ENCODE data around the gene ALKAL2. TPM values are rescaled to one million over a fixed set of nuclear protein-coding genes. Genes with fewer than 3 reads are reported as not detected.

Gene ALKAL2
- total and polyA plus RNA-seq, 4 donors = 5.1 to 21.2 (median 10.0) TPM

DNA sequence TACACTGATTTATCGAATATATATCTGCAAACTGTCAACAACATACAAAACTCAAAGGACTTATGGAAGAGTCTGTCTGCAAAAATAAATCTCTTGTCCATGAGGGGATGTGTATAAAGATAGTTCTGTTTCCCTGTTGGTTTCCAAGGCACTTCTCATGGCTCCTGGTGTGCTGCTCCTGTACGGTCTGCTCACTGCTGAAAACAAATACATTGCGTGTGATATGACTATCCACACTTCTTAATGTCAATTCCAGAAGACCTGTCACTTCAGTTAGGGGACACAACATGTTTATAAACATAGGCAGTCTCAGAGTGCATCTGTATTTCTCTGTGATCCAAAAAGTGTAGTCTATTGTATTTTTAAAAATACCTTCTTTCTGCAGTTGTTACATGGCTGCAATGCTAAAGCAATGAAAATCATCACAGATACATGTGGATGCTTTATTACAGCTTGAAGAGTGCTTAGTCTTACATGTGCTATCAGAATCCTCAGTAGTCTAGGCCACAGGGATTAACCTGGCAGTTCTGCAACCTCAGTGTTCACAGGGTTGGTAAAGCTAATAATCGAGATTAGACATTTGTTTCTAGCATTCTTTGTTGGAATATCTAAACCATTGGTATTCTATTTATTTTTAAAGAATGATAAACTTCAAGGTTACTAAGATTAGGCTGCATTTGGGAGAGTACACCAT lies 7.8 kb downstream of the ALKAL2 start:
- H3K27me3 ChIP-seq (ENCODE audit: control insufficient read depth in 1 of 2, insufficient read depth in 2 of 2, low read length in 1 of 2) = no peaks in the 10 kb centered on the region
- ATAC-seq (ENCODE audit: low FRiP score) (no peak), DNase-seq (no peak)
- WGBS, 2 donors = 57 to 67% methylated on average over 4 of the region's 4 CpGs
- H3K9me3 ChIP-seq (ENCODE audit: control insufficient read depth, low read length) = no peaks in the 10 kb centered on the region
- H3K36me3 ChIP-seq (ENCODE audit: control insufficient read depth in 1 of 2, insufficient read depth in 2 of 2, low read length in 1 of 2) = peaks cover 0 to 13% of the 10 kb centered on the region in 2 donors
- no peak overlapping the region for H3K4me3 ChIP-seq (ENCODE audit: low read length in 2 of 2)
- H3K4me1 ChIP-seq (ENCODE audit: control insufficient read depth in 1 of 2, insufficient read depth in 2 of 2, low read length in 2 of 2) = no peaks in the 10 kb centered on the region
- intact Hi-C loops (cut with DNase I) = no loop called here
- H3K27ac ChIP-seq (ENCODE audit: low read depth in 1 of 2, low read length in 2 of 2) = no peak overlapping the region

GRCh38 chr2:279366-279765 lies 8.5 kb downstream of the ALKAL2 start:
- intact Hi-C loops (cut with DNase I) = no loop called here
- no peaks in the 10 kb centered on the region for H3K4me1 ChIP-seq (ENCODE audit: control insufficient read depth in 1 of 2, insufficient read depth in 2 of 2, low read length in 2 of 2)
- H3K4me3 ChIP-seq (ENCODE audit: low read length in 2 of 2) = no peak overlapping the region
- H3K36me3 ChIP-seq (ENCODE audit: control insufficient read depth in 1 of 2, insufficient read depth in 2 of 2, low read length in 1 of 2) = peaks cover 0 to 13% of the 10 kb centered on the region in 2 donors
- ATAC-seq (ENCODE audit: low FRiP score) = no peak
- DNase-seq = no peak
- 80 to 83% methylated on average over 4 of the region's 4 CpGs for WGBS, 2 donors
- no peaks in the 10 kb centered on the region for H3K9me3 ChIP-seq (ENCODE audit: control insufficient read depth, low read length)
- no peak overlapping the region for H3K27ac ChIP-seq (ENCODE audit: low read depth in 1 of 2, low read length in 2 of 2)
- no peaks in the 10 kb centered on the region for H3K27me3 ChIP-seq (ENCODE audit: control insufficient read depth in 1 of 2, insufficient read depth in 2 of 2, low read length in 1 of 2)

DNA sequence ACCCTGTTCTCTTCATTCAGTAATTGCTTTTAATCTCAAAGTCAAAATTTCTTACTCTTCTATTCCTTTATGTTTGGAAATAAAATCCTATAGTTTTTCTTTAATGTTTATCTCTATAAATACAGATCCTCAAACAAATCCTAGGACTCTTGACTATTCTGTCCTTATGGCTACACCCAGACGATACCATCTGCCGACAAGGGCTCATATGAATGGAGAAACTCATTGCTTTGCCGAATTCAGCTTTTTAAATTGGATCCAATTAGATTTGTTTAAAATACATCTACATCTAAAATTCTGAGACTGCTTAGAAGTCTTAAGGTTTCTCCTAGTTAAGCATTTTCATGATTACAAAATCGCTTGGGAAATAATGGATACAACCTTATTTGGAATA lies 9.0 kb downstream of the ALKAL2 start:
- DNase-seq (no peak), ATAC-seq (ENCODE audit: low FRiP score) (no peak)
- Histone ChIP-seq H3K27ac (ENCODE audit: low read depth in 1 of 2, low read length in 2 of 2) (no peak overlapping the region), H3K4me1 (ENCODE audit: control insufficient read depth in 1 of 2, insufficient read depth in 2 of 2, low read length in 2 of 2) (no peaks in the 10 kb centered on the region), H3K36me3 (ENCODE audit: control insufficient read depth in 1 of 2, insufficient read depth in 2 of 2, low read length in 1 of 2) (peaks cover 0 to 13% of the 10 kb centered on the region in 2 donors), H3K4me3 (ENCODE audit: low read length in 2 of 2) (no peak overlapping the region), H3K27me3 (ENCODE audit: control insufficient read depth in 1 of 2, insufficient read depth in 2 of 2, low read length in 1 of 2) (no peaks in the 10 kb centered on the region), H3K9me3 (ENCODE audit: control insufficient read depth, low read length) (no peaks in the 10 kb centered on the region)
- intact Hi-C loops (cut with DNase I) = no loop called here
- 77 to 88% methylated on average over 4 of the region's 4 CpGs for WGBS, 2 donors

- no peaks in the 10 kb centered on the region for H3K27me3 ChIP-seq (ENCODE audit: control insufficient read depth in 1 of 2, insufficient read depth in 2 of 2, low read length in 1 of 2)
- ATAC-seq (ENCODE audit: low FRiP score) = no peak
- DNase-seq = no peak
Observed at GRCh38 chr2:278312-278926, 9.5 kb downstream of the ALKAL2 start.

GRCh38 chr2:275466-275865 lies 12.4 kb downstream of the ALKAL2 start:
- ATAC-seq (ENCODE audit: low FRiP score) (no peak), DNase-seq (no peak)
- Histone ChIP-seq H3K27ac (ENCODE audit: low read depth in 1 of 2, low read length in 2 of 2) (no peak overlapping the region), H3K9me3 (ENCODE audit: control insufficient read depth, low read length) (no peaks in the 10 kb centered on the region), H3K4me3 (ENCODE audit: low read length in 2 of 2) (no peak overlapping the region), H3K27me3 (ENCODE audit: control insufficient read depth in 1 of 2, insufficient read depth in 2 of 2, low read length in 1 of 2) (no peaks in the 10 kb centered on the region), H3K4me1 (ENCODE audit: control insufficient read depth in 1 of 2, insufficient read depth in 2 of 2, low read length in 2 of 2) (no peaks in the 10 kb centered on the region), H3K36me3 (ENCODE audit: control insufficient read depth in 1 of 2, insufficient read depth in 2 of 2, low read length in 1 of 2) (peaks cover 3 to 8% of the 10 kb centered on the region in 2 donors)
- WGBS, 2 donors = 78 to 81% methylated on average over 6 of the region's 6 CpGs
- intact Hi-C loops (cut with DNase I) = no loop called here

More at GRCh38 chr2:278312-278926, 9.5 kb downstream of the ALKAL2 start:
- 63 to 75% methylated on average over 2 of the region's 2 CpGs for WGBS, 2 donors
- intact Hi-C loops (cut with DNase I) = no loop called here
- Histone ChIP-seq H3K4me1 (ENCODE audit: control insufficient read depth in 1 of 2, insufficient read depth in 2 of 2, low read length in 2 of 2) (no peaks in the 10 kb centered on the region), H3K4me3 (ENCODE audit: low read length in 2 of 2) (no peak overlapping the region), H3K9me3 (ENCODE audit: control insufficient read depth, low read length) (no peaks in the 10 kb centered on the region), H3K27ac (ENCODE audit: low read depth in 1 of 2, low read length in 2 of 2) (peak overlapping the region in 1 of 2 donors; percentile 1), H3K36me3 (ENCODE audit: control insufficient read depth in 1 of 2, insufficient read depth in 2 of 2, low read length in 1 of 2) (peaks cover 0 to 13% of the 10 kb centered on the region in 2 donors)

GRCh38 chr2:274503-274902 lies 13.4 kb downstream of the ALKAL2 start:
- intact Hi-C loops (cut with DNase I) = no loop called here
- no peak for ATAC-seq (ENCODE audit: low FRiP score)
- H3K36me3 ChIP-seq (ENCODE audit: control insufficient read depth in 1 of 2, insufficient read depth in 2 of 2, low read length in 1 of 2) = peaks cover 3 to 6% of the 10 kb centered on the region in 2 donors

GRCh38 chr2:273333-273732 lies 14.6 kb downstream of the ALKAL2 start:
- H3K27me3 ChIP-seq (ENCODE audit: control insufficient read depth in 1 of 2, insufficient read depth in 2 of 2, low read length in 1 of 2) = no peaks in the 10 kb centered on the region
- no peak overlapping the region for H3K4me3 ChIP-seq (ENCODE audit: low read length in 2 of 2)
- 63 to 77% methylated on average over 6 of the region's 6 CpGs for WGBS, 2 donors
- DNase-seq = no peak
- intact Hi-C loops (cut with DNase I) = no loop called here
- no peak overlapping the region for H3K27ac ChIP-seq (ENCODE audit: low read depth in 1 of 2, low read length in 2 of 2)
- no peak for ATAC-seq (ENCODE audit: low FRiP score)
- H3K4me1 ChIP-seq (ENCODE audit: control insufficient read depth in 1 of 2, insufficient read depth in 2 of 2, low read length in 2 of 2) = no peaks in the 10 kb centered on the region
- H3K36me3 ChIP-seq (ENCODE audit: control insufficient read depth in 1 of 2, insufficient read depth in 2 of 2, low read length in 1 of 2) = peaks cover 3 to 4% of the 10 kb centered on the region in 2 donors
- H3K9me3 ChIP-seq (ENCODE audit: control insufficient read depth, low read length) = no peaks in the 10 kb centered on the region

More at GRCh38 chr2:274503-274902, 13.4 kb downstream of the ALKAL2 start:
- Histone ChIP-seq H3K4me3 (ENCODE audit: low read length in 2 of 2) (no peak overlapping the region), H3K9me3 (ENCODE audit: control insufficient read depth, low read length) (no peaks in the 10 kb centered on the region), H3K27me3 (ENCODE audit: control insufficient read depth in 1 of 2, insufficient read depth in 2 of 2, low read length in 1 of 2) (no peaks in the 10 kb centered on the region), H3K27ac (ENCODE audit: low read depth in 1 of 2, low read length in 2 of 2) (no peak overlapping the region), H3K4me1 (ENCODE audit: control insufficient read depth in 1 of 2, insufficient read depth in 2 of 2, low read length in 2 of 2) (no peaks in the 10 kb centered on the region)
- WGBS, 2 donors = 91 to 92% methylated on average over 3 of the region's 3 CpGs
- DNase-seq = no peak

DNA sequence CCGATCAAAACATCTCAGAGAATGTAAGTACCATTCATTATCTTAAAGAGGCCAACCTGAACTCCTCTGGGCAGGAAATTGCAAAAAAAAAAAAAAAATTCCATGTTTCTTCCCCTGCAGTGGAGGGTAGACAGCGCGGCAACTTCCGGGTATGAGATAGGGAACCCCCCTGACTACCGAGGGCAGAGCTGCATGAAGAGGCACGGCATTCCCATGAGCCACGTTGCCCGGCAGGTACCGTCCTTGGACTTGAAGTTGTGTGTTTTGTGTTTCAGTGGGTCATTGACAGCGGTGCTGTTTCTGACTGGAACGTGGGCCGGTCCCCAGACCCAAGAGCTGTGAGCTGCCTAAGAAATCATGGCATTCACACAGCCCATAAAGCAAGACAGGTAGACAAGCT lies 16.0 kb downstream of the ALKAL2 start:
- Histone ChIP-seq H3K27ac (ENCODE audit: low read depth in 1 of 2, low read length in 2 of 2) (no peak overlapping the region), H3K27me3 (ENCODE audit: control insufficient read depth in 1 of 2, insufficient read depth in 2 of 2, low read length in 1 of 2) (no peaks in the 10 kb centered on the region), H3K4me1 (ENCODE audit: control insufficient read depth in 1 of 2, insufficient read depth in 2 of 2, low read length in 2 of 2) (no peaks in the 10 kb centered on the region), H3K36me3 (ENCODE audit: control insufficient read depth in 1 of 2, insufficient read depth in 2 of 2, low read length in 1 of 2) (peaks cover 2 to 3% of the 10 kb centered on the region in 2 donors), H3K4me3 (ENCODE audit: low read length in 2 of 2) (no peak overlapping the region), H3K9me3 (ENCODE audit: control insufficient read depth, low read length) (no peaks in the 10 kb centered on the region)
- DNase-seq = no peak
- no peak for ATAC-seq (ENCODE audit: low FRiP score)
- 93 to 95% methylated on average over 12 of the region's 12 CpGs for WGBS, 2 donors
- intact Hi-C loops (cut with DNase I) = no loop called here

GRCh38 chr2:270861-271260 lies 17.0 kb downstream of the ALKAL2 start:
- Histone ChIP-seq H3K36me3 (ENCODE audit: control insufficient read depth in 1 of 2, insufficient read depth in 2 of 2, low read length in 1 of 2) (peaks cover 2 to 3% of the 10 kb centered on the region in 2 donors), H3K4me3 (ENCODE audit: low read length in 2 of 2) (no peak overlapping the region), H3K4me1 (ENCODE audit: control insufficient read depth in 1 of 2, insufficient read depth in 2 of 2, low read length in 2 of 2) (no peaks in the 10 kb centered on the region), H3K9me3 (ENCODE audit: control insufficient read depth, low read length) (no peaks in the 10 kb centered on the region), H3K27ac (ENCODE audit: low read depth in 1 of 2, low read length in 2 of 2) (no peak overlapping the region), H3K27me3 (ENCODE audit: control insufficient read depth in 1 of 2, insufficient read depth in 2 of 2, low read length in 1 of 2) (no peaks in the 10 kb centered on the region)
- ATAC-seq (ENCODE audit: low FRiP score) (no peak), DNase-seq (no peak)
- intact Hi-C loops (cut with DNase I) = no loop called here
- 97 to 98% methylated on average over 4 of the region's 4 CpGs for WGBS, 2 donors
